ENCODE results near the gene CES4A. TPM values are rescaled to one million over a fixed set of nuclear protein-coding genes. Genes with fewer than 3 reads are reported as not detected.

CES4A gene
- total and polyA plus RNA-seq, 2 of the 13 experiments (the other 11 are each of a cell fraction or from before 2014, with no cell fraction given): 0.09 to 0.17 TPM

DNA sequence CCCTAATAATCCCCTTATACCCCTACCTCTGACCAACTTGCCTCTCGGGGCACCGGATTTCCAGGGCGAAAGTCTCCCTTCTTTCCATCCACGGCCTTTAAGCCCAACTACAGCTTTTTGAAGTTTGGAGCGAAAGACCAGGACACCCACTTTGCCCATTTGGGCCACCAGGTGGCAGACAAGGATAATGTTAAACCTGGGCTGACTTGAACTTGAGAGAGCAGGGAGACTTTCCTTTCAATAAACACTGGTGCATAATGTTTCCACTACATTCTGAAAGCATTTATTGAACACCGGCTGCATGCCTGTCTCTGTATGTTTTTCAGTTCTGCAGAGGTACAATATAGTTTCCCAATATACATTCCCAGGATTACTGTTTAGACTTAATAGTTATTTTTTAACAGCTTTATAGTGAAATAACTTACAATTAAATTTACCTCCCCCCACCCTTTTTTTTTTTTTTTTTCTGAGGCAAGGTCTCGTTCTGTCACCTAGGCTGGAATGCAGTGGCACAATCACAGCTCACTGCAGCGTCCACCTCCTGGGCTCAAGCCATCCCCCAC is 34.2 kb upstream of the CES4A start (continued):
- TF ChIP-seq ZZZ3 (CRISPR knock-in tag; IDR thresholded peaks at IDR 0.05; ENCODE audit: borderline replicate concordance) (no peak), KDM5A (IDR thresholded peaks at IDR 0.05; ENCODE audit: borderline replicate concordance, low read length) (no peak), HNRNPLL (IDR thresholded peaks at IDR 0.05; ENCODE audit: low read depth, low read length, poor library complexity, severe bottlenecking) (no peak), ZNF720 (CRISPR knock-in tag; IDR thresholded peaks at IDR 0.05) (no peak), GABPB1 (CRISPR knock-in tag; IDR thresholded peaks at IDR 0.05) (no peak), ERF (CRISPR knock-in tag; IDR thresholded peaks at IDR 0.05) (peak; percentile 72), ZNF44 (CRISPR knock-in tag; IDR thresholded peaks at IDR 0.05) (no peak), RAD51 (IDR thresholded peaks at IDR 0.05; ENCODE audit: borderline replicate concordance) (no peak), MIXL1 (CRISPR knock-in tag; IDR thresholded peaks at IDR 0.05) (peak; percentile 86), ZNF446 (CRISPR knock-in tag; IDR thresholded peaks at IDR 0.05) (no peak), MTA3 (CRISPR knock-in tag; IDR thresholded peaks at IDR 0.05) (no peak)
- TF ChIP-seq, protein P1, sequence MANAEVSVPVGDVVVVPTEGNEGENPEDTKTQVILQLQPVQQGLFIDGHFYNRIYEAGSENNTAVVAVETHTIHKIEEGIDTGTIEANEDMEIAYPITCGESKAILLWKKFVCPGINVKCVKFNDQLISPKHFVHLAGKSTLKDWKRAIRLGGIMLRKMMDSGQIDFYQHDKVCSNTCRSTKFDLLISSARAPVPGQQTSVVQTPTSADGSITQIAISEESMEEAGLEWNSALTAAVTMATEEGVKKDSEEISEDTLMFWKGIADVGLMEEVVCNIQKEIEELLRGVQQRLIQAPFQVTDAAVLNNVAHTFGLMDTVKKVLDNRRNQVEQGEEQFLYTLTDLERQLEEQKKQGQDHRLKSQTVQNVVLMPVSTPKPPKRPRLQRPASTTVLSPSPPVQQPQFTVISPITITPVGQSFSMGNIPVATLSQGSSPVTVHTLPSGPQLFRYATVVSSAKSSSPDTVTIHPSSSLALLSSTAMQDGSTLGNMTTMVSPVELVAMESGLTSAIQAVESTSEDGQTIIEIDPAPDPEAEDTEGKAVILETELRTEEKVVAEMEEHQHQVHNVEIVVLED (CRISPR knock-in tag; IDR thresholded peaks at IDR 0.05; ENCODE audit: borderline replicate concordance): no peak
- TF ChIP-seq, protein P2, sequence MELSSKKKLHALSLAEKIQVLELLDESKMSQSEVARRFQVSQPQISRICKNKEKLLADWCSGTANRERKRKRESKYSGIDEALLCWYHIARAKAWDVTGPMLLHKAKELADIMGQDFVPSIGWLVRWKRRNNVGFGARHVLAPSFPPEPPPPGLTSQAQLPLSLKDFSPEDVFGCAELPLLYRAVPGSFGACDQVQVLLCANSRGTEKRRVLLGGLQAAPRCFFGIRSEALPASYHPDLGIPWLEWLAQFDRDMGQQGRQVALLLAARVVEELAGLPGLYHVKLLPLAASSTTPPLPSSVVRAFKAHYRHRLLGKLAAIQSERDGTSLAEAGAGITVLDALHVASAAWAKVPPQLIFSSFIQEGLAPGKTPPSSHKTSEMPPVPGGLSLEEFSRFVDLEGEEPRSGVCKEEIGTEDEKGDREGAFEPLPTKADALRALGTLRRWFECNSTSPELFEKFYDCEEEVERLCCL (CRISPR knock-in tag; IDR thresholded peaks at IDR 0.05; ENCODE audit: borderline replicate concordance): no peak
- TF ChIP-seq, protein P3, sequence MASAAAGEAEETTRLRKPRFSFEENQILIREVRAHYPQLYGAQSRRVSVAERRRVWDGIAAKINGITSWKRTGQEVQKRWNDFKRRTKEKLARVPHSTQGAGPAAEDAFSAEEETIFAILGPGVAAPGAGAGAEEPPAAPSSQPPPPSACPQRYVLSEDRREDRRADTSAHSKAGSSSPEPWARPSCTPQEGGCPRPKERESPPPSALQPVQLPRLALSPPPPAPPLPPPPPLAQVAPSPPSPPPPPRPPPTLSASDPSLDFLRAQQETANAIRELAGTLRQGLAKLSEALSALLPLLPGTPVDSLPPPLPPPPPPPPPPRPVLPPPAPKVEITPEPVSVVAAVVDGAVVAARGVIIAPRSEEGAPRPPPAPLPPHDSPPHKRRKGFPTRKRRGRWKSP (CRISPR knock-in tag; IDR thresholded peaks at IDR 0.05): peak; percentile 35; the same call in 1 of the 2 replicates
- TF ChIP-seq, protein P4, sequence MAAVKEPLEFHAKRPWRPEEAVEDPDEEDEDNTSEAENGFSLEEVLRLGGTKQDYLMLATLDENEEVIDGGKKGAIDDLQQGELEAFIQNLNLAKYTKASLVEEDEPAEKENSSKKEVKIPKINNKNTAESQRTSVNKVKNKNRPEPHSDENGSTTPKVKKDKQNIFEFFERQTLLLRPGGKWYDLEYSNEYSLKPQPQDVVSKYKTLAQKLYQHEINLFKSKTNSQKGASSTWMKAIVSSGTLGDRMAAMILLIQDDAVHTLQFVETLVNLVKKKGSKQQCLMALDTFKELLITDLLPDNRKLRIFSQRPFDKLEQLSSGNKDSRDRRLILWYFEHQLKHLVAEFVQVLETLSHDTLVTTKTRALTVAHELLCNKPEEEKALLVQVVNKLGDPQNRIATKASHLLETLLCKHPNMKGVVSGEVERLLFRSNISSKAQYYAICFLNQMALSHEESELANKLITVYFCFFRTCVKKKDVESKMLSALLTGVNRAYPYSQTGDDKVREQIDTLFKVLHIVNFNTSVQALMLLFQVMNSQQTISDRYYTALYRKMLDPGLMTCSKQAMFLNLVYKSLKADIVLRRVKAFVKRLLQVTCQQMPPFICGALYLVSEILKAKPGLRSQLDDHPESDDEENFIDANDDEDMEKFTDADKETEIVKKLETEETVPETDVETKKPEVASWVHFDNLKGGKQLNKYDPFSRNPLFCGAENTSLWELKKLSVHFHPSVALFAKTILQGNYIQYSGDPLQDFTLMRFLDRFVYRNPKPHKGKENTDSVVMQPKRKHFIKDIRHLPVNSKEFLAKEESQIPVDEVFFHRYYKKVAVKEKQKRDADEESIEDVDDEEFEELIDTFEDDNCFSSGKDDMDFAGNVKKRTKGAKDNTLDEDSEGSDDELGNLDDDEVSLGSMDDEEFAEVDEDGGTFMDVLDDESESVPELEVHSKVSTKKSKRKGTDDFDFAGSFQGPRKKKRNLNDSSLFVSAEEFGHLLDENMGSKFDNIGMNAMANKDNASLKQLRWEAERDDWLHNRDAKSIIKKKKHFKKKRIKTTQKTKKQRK (IDR thresholded peaks at IDR 0.05; ENCODE audit: low read length): no peak
- TF ChIP-seq, protein P5, sequence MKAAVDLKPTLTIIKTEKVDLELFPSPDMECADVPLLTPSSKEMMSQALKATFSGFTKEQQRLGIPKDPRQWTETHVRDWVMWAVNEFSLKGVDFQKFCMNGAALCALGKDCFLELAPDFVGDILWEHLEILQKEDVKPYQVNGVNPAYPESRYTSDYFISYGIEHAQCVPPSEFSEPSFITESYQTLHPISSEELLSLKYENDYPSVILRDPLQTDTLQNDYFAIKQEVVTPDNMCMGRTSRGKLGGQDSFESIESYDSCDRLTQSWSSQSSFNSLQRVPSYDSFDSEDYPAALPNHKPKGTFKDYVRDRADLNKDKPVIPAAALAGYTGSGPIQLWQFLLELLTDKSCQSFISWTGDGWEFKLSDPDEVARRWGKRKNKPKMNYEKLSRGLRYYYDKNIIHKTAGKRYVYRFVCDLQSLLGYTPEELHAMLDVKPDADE (CRISPR knock-in tag; IDR thresholded peaks at IDR 0.05): no peak
